ENCODE data around the gene ZNF491. TPM values are rescaled to one million over a fixed set of nuclear protein-coding genes. Genes with fewer than 3 reads are reported as not detected.
"Not testable (repeated sequence)": the region's sequence is repeated elsewhere in the genome, so short reads cannot be mapped to it uniquely, and the experiment has no call there.

ZNF491 gene
- total RNA-seq, 6 experiments from 2014 or later = 0.37 to 1.3 (median 0.98) TPM

DNA sequence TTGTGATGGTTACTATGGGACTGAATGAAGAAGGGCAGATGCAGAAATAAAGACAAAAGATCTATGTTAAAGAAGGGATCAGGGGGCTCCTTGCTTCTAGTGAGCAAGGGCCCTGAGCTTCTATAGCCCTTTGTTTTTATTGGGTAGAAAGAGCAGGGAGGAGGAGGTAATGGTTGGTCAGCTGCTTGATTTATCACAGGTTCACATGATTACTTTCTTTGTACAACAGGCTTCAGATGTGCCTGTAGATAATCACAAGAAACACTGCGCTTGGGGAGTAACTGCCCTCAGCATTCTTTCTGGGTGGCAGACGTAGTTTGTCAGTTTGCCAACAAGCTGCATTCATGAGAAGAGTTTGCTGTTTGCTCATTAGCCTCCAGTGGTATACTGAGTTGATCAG, 45.4 kb downstream of the ZNF491 start:
- Histone ChIP-seq H3K4me3 (no peak overlapping the region), H3K36me3 (no peaks in the 10 kb centered on the region), H3K9me3 (no peaks in the 10 kb centered on the region), H3K27ac (no peak overlapping the region), H3K27me3 (no peaks in the 10 kb centered on the region), H3K4me1 (no peaks in the 10 kb centered on the region)
- TF ChIP-seq, protein P1, sequence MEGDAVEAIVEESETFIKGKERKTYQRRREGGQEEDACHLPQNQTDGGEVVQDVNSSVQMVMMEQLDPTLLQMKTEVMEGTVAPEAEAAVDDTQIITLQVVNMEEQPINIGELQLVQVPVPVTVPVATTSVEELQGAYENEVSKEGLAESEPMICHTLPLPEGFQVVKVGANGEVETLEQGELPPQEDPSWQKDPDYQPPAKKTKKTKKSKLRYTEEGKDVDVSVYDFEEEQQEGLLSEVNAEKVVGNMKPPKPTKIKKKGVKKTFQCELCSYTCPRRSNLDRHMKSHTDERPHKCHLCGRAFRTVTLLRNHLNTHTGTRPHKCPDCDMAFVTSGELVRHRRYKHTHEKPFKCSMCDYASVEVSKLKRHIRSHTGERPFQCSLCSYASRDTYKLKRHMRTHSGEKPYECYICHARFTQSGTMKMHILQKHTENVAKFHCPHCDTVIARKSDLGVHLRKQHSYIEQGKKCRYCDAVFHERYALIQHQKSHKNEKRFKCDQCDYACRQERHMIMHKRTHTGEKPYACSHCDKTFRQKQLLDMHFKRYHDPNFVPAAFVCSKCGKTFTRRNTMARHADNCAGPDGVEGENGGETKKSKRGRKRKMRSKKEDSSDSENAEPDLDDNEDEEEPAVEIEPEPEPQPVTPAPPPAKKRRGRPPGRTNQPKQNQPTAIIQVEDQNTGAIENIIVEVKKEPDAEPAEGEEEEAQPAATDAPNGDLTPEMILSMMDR (IDR thresholded peaks at IDR 0.05) = no peak
- TF ChIP-seq POLR2A (IDR thresholded peaks at IDR 0.05) = no peak
- intact Hi-C loops (cut with DNase I) = no loop called here
- ATAC-seq (no peak), DNase-seq (no peak)
- no CpG with 5 or more reads among the region's 2 CpGs for WGBS (ENCODE audit: insufficient coverage, low coverage, low lambda C conversion rate, missing lambda C conversion rate)

DNA sequence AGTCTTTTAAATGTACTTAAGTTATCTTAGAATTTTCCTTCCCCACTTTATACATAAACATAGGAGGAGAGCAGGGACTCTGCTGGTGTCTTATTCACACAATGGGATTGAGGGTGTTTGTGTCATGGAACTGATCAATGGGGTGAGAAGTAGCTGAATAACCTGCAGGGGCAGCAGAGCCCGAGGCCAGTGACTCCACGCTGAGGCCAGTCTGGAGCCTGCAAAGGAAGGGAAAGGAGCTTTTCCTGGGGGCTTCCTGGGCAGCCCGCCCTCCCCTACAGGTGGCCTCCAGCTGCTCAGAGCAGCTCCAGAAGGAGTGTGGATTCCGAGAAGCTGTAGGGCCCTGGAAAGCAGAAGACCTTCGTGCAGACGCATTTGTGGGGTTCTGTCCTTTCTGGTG, 49.3 kb downstream of the ZNF491 start:
- H3K4me1 ChIP-seq; ATAC-seq; H3K9me3 ChIP-seq; H3K27ac ChIP-seq; H3K27me3 ChIP-seq; H3K4me3 ChIP-seq; DNase-seq; intact Hi-C loops (cut with DNase I); H3K36me3 ChIP-seq: not testable (repeated sequence)
- WGBS (ENCODE audit: insufficient coverage, low coverage, low lambda C conversion rate, missing lambda C conversion rate) = 33% methylated on average over 5 of the region's 6 CpGs

DNA sequence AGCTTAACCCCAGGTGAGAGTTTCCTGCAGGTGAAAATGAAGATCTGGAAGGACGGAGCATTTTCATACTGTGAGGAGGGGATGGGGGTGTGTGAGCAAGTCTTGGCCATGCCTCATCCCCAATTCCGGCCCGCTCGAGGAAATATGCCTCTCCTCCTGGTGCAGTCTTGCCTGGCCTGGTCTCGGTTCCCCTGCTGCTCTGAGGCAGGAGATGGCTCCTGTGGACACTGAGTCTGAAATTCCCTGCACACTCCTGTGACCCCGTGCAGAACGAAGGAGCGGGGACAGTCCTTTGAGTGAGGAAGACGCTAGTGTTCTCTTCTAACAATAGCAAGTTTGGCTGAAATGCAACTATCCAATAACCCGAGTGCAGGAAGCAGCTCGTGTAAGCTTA, 49.9 kb downstream of the ZNF491 start:
- no peak for TF ChIP-seq POLR2A (IDR thresholded peaks at IDR 0.05)
- TF ChIP-seq, protein P1 (IDR thresholded peaks at IDR 0.05) = no peak
- H3K4me3 ChIP-seq = peak overlapping the region in 1 of 3 donors; percentile 56
- no peaks in the 10 kb centered on the region for H3K9me3 ChIP-seq
- H3K4me1 ChIP-seq = no peaks in the 10 kb centered on the region
- no peak overlapping the region for H3K27ac ChIP-seq
- intact Hi-C loops (cut with DNase I) = no loop called here
- ATAC-seq (no peak), DNase-seq (no peak)
- H3K27me3 ChIP-seq = no peaks in the 10 kb centered on the region
- no peaks in the 10 kb centered on the region for H3K36me3 ChIP-seq
- WGBS (ENCODE audit: insufficient coverage, low coverage, low lambda C conversion rate, missing lambda C conversion rate) = 33% methylated on average over 10 of the region's 11 CpGs

DNA sequence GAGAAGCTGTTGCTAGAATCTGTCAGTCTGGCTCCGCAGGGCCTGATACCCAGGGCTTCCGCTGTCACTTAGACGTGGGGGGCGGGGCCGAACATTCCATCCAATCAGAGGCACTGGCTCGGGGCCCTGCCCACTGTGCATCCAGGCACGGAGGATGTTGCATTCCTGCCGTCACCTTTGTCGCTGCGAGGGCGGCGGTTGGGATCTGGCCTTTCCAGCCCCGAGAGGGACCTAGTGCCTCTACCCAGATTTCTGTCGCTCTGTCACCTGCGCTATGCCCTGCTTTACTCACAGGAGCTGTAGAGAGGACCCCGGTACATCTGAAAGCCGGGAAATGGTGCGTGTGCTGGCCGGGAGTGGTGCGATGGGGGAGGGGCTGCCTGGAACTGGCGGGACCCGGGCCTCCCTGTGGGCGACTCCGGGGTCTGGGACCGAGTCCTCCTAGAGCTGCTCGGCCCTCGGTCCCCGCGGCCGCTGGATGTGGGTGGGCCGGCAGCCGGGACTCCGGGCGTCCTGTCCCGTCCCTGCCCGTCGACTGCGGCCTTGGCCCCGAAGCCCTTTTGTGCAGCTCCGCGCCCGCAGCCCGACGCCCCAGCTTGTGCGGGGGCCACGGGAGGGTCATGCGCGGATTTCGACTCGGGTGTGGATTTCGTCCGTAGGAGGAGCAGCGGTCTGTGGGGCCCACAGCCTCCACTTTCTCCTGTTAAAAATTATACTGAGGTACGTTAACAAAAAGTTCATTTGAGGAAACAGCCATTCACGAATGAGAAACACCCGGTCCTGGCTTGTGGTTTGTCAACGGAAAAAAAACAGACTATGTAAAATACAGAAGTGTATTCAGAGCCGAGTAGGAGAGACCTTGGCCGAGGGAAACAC, 50.5 kb downstream of the ZNF491 start, which contains the start of gene ZNF439:
TSS of gene ZNF439 (plus strand) at position 133 of the 876 bp plus-strand sequence. CDS start at position 275, 142 bp downstream.
- Histone ChIP-seq H3K4me1 (no peaks in the 10 kb centered on the region), H3K4me3 (peak within 1 kb of the TSS; percentile 36 to 56 (median 55)), H3K36me3 (no peaks in the 10 kb centered on the region), H3K27ac (peak within 1 kb of the TSS; percentile 8 to 62 (median 14)), H3K27me3 (no peaks in the 10 kb centered on the region), H3K9me3 (no peaks in the 10 kb centered on the region)
- DNase-seq (peak; percentile 82 to 87 (median 84)), ATAC-seq (peak; percentile 92 to 99 (median 97))
- 2% methylated on average over 7 of the region's 59 CpGs for WGBS (ENCODE audit: insufficient coverage, low coverage, low lambda C conversion rate, missing lambda C conversion rate)
- TF ChIP-seq, protein P1 (IDR thresholded peaks at IDR 0.05) = no peak
- TF ChIP-seq POLR2A (IDR thresholded peaks at IDR 0.05) = no peak
- intact Hi-C loops (cut with DNase I) = no loop called here

DNA sequence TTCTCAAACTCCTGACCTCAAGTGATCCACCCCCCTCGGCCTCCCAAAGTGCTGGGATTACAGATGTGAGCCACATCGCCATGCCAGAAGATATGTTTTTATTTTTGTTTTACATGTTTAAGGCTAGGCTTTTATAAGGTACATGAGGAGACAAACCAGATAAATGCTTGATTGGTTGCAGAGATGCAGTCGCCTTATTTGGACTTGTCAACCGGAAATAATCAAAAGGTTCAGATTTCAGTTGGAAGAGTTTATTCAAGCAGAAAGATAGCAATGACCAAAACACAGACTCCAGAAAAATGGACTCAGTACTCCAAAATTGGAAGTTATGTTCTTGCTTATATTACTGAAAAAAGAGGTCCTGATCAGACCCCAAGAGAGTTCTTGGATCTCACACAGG, 52.0 kb downstream of the ZNF491 start:
- H3K36me3 ChIP-seq; H3K9me3 ChIP-seq; DNase-seq; H3K27me3 ChIP-seq; intact Hi-C loops (cut with DNase I); ATAC-seq; H3K27ac ChIP-seq; H3K4me1 ChIP-seq; H3K4me3 ChIP-seq: not testable (repeated sequence)
- WGBS (ENCODE audit: insufficient coverage, low coverage, low lambda C conversion rate, missing lambda C conversion rate) = 79% methylated on average over 4 of the region's 4 CpGs
